HFFc6 (cell line): ENCODE data around the gene AMOTL1. TPM values are rescaled to one million over a fixed set of nuclear protein-coding genes. Genes with fewer than 3 reads are reported as not detected.

ENCODE experiments used
- DNase-seq: peaks from one replicate; pipeline ENCODE4 v3.0.0-alpha.2; 2018
- H3K27ac Mint-ChIP-seq: 2 replicates; pipeline ENCODE4 v1.8.0; 2020; ENCODE audit warnings: mild to moderate bottlenecking, mixed read lengths
- H3K27me3 Mint-ChIP-seq: 2 replicates; pipeline ENCODE4 v1.8.0; 2021; ENCODE audit warnings: mild to moderate bottlenecking, moderate library complexity, mixed read lengths; ENCODE audit not compliant: insufficient read depth
- H3K36me3 Mint-ChIP-seq: 2 replicates; pipeline ENCODE4 v1.8.0; 2021; ENCODE audit warnings: low read depth, mixed read lengths
- H3K4me1 Mint-ChIP-seq: 2 replicates; pipeline ENCODE4 v1.8.0; 2020; ENCODE audit warnings: low read depth, mixed read lengths
- H3K4me3 Mint-ChIP-seq: 2 replicates; pipeline ENCODE4 v1.8.0; 2020; ENCODE audit warnings: mild to moderate bottlenecking, moderate library complexity, mixed read lengths
- H3K9me3 Mint-ChIP-seq: 2 replicates; pipeline ENCODE4 v1.8.0; 2020; ENCODE audit warnings: mild to moderate bottlenecking, mixed read lengths
- total RNA-seq, 6 experiments: library from RNA; stranded (reverse); fragmentation: NEBNext Ultra II Directional; extraction: Animal tissue kit (Norgen Biotek cat#: 25700); gene quantifications; 2 replicates in 1 of 6; 3 replicates in 5 of 6; pipeline ENCODE4 v1.2.3, GENCODE V29; 2021
- TF ChIP-seq, protein P1 (sequence below): fragments of 200-600 bp; sonication (generic); IDR thresholded peaks from 2 replicates; pipeline ENCODE4 v1.5.0; 2021; ENCODE audit warnings: antibody characterized with exemption, mild to moderate bottlenecking

AMOTL1 gene
- total RNA-seq, 6 experiments from 2014 or later: 43.1 to 65.9 (median 48.4) TPM

- Mint-ChIP-seq H3K4me3 (peak overlapping the region; percentile 83), H3K27me3 (peaks cover 1% of the 10 kb centered on the region; the same call in 1 of the 2 replicates), H3K4me1 (peaks cover 76% of the 10 kb centered on the region), H3K36me3 (no peaks in the 10 kb centered on the region), H3K9me3 (no peaks in the 10 kb centered on the region), H3K27ac (peak overlapping the region; percentile 95)
- peak; percentile 69 for DNase-seq
- TF ChIP-seq, protein P1, sequence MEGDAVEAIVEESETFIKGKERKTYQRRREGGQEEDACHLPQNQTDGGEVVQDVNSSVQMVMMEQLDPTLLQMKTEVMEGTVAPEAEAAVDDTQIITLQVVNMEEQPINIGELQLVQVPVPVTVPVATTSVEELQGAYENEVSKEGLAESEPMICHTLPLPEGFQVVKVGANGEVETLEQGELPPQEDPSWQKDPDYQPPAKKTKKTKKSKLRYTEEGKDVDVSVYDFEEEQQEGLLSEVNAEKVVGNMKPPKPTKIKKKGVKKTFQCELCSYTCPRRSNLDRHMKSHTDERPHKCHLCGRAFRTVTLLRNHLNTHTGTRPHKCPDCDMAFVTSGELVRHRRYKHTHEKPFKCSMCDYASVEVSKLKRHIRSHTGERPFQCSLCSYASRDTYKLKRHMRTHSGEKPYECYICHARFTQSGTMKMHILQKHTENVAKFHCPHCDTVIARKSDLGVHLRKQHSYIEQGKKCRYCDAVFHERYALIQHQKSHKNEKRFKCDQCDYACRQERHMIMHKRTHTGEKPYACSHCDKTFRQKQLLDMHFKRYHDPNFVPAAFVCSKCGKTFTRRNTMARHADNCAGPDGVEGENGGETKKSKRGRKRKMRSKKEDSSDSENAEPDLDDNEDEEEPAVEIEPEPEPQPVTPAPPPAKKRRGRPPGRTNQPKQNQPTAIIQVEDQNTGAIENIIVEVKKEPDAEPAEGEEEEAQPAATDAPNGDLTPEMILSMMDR: no peak
These were observed 35.4 kb upstream of the AMOTL1 start for GRCh38 chr11:94732617-94733281.

- peaks cover 1% of the 10 kb centered on the region; the same call in 1 of the 2 replicates for H3K27me3 Mint-ChIP-seq
- H3K4me1 Mint-ChIP-seq: peaks cover 58% of the 10 kb centered on the region
- H3K4me3 Mint-ChIP-seq: no peak overlapping the region
- TF ChIP-seq, protein P1: no peak
- no peaks in the 10 kb centered on the region for H3K36me3 Mint-ChIP-seq
- no peaks in the 10 kb centered on the region for H3K9me3 Mint-ChIP-seq
- no peak for DNase-seq
- no peak overlapping the region for H3K27ac Mint-ChIP-seq
These were observed 33.4 kb upstream of the AMOTL1 start for GRCh38 chr11:94734563-94735275.

- TF ChIP-seq, protein P1: no peak
- Mint-ChIP-seq H3K27me3 (peaks cover 1% of the 10 kb centered on the region), H3K27ac (no peak overlapping the region), H3K9me3 (no peaks in the 10 kb centered on the region), H3K4me3 (no peak overlapping the region), H3K4me1 (peaks cover 49% of the 10 kb centered on the region), H3K36me3 (no peaks in the 10 kb centered on the region)
- DNase-seq: no peak
These were observed 32.2 kb upstream of the AMOTL1 start for GRCh38 chr11:94735907-94736306.

DNA sequence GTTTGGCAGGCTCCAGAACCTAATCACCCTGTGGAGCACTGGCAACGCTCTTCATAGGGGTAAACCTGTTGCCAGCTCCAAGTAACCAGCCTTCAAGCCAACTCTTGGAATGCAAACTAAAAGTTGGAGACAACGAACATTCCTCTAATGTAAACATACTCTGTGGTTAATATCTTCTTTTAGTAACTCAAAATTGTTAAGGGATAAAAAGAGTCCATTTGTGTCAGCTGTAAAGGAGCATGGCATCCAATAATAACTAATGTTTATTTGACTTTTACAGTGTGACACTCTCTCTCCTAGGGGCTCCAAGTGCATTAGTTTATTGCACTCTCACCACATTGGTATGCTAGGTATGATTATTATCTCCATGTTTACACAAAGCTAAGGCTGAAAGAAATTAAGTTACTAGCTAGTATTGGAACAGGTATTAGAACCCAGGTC is 31.0 kb upstream of the AMOTL1 start:
- peak; percentile 58 for DNase-seq

DNA sequence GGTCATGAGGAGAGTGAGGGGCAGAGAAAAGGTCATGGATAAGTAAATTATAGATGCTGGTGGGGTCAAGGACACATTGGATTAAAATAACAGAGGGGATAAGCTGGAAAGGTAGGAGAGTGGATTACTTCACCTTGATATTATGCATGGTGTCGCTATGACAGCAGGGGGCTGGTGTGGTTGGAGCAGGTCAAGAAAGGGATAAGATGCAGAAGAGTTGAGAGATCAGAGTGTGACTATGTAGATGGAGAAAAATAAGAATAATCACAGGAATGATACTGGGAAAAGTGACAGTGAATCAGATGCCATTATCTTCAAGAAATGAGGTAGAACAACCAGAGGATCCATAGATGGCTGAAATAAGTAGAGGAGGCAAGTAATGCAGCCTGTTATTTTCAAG is 29.4 kb upstream of the AMOTL1 start:
- Mint-ChIP-seq H3K9me3 (no peaks in the 10 kb centered on the region), H3K4me3 (no peak overlapping the region), H3K36me3 (no peaks in the 10 kb centered on the region), H3K27ac (no peak overlapping the region), H3K4me1 (peaks cover 43% of the 10 kb centered on the region), H3K27me3 (no peaks in the 10 kb centered on the region; the same call in 1 of the 2 replicates)
- TF ChIP-seq, protein P1: no peak
- no peak for DNase-seq

More for the DNA sequence above, 31.0 kb upstream of the AMOTL1 start:
- TF ChIP-seq, protein P1: no peak
- Mint-ChIP-seq H3K27ac (no peak overlapping the region; the same call in 1 of the 2 replicates), H3K27me3 (no peaks in the 10 kb centered on the region; the same call in 1 of the 2 replicates), H3K9me3 (no peaks in the 10 kb centered on the region), H3K36me3 (no peaks in the 10 kb centered on the region), H3K4me3 (no peak overlapping the region), H3K4me1 (peaks cover 49% of the 10 kb centered on the region)
